ENCODE data around the gene SMIM45.

The SMIM45 gene

DNA sequence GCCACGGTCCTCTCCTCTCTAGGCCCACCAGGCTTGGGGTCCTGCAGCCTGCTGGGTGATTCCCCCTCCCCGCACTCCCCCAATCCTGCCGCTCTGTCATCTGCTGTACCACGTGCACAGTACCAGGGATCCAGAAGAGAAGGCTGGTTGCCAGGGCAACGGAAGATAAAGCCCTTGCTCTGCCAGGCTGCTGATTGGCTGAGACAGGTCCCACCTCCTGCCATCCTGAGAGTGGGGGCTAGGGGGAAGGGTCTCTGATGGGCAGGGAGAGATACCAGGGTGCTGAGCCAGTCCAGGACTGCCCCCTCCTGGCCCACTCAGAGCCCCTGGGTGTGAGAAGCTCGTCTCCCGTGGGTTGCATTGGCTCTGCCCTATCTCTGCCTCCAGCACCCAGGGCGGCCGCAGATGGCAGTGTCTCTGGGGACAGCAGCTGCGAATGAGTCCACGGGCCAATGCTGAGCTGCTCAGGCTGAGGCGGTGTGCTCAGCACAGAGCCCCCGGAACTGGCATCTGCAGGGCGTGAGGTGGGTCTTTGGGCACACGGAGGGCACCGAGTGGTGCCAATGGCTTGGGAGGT lies at the start of gene SMIM45:
Gene SMIM45, plus strand, starts transcription at position 253 of the 577 bp plus-strand sequence.
- H3K4me3 ChIP-seq, result no peak within 1 kb of the TSS
- no peaks in the 10 kb centered on the region for H3K27me3 ChIP-seq (replicated peaks)
- H3K4me1 ChIP-seq (replicated peaks), result peaks cover 4% of the 10 kb centered on the region; the same call in 1 of the 2 replicates
- H3K27ac ChIP-seq, result no peak within 1 kb of the TSS
- no peaks in the 10 kb centered on the region for H3K36me3 ChIP-seq
- H3K9me3 ChIP-seq (replicated peaks), result no peaks in the 10 kb centered on the region
- no peak for DNase-seq (ENCODE audit: low read depth in 1 of 2, low spot score in 2 of 2)

DNA sequence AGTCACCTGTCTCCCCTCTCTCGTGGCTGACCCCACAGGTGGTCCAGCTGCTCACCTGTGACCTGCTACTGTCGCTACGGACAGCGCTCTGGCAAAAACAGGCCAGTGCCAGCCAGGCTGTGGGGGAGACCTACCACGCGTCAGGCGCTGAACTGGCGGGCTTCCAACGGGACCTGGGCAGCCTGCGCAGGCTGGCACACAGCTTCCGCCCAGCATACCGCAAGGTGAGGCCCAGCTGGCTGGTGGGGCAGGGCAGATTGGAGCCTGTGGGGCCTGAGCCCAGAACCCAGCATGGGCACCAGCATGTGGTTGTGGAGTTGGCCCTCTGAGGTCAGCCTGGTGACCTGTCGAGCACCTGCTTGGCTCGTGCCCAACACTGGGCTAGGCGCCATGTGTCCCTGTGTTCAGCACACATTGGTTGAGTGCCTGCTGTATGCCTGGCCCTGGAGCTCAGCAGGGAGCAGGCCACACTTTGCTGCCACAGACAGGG lies 49.0 kb upstream of the SMIM45 start:
- H3K4me1 ChIP-seq (replicated peaks), result peaks cover 16% of the 10 kb centered on the region
- H3K9me3 ChIP-seq (replicated peaks), result no peaks in the 10 kb centered on the region
- no peak overlapping the region for H3K27ac ChIP-seq
- H3K4me3 ChIP-seq, result no peak overlapping the region
- DNase-seq (ENCODE audit: low read depth in 1 of 2, low spot score in 2 of 2), result no peak
- peaks cover 36% of the 10 kb centered on the region for H3K36me3 ChIP-seq
- H3K27me3 ChIP-seq (replicated peaks), result no peaks in the 10 kb centered on the region

DNA sequence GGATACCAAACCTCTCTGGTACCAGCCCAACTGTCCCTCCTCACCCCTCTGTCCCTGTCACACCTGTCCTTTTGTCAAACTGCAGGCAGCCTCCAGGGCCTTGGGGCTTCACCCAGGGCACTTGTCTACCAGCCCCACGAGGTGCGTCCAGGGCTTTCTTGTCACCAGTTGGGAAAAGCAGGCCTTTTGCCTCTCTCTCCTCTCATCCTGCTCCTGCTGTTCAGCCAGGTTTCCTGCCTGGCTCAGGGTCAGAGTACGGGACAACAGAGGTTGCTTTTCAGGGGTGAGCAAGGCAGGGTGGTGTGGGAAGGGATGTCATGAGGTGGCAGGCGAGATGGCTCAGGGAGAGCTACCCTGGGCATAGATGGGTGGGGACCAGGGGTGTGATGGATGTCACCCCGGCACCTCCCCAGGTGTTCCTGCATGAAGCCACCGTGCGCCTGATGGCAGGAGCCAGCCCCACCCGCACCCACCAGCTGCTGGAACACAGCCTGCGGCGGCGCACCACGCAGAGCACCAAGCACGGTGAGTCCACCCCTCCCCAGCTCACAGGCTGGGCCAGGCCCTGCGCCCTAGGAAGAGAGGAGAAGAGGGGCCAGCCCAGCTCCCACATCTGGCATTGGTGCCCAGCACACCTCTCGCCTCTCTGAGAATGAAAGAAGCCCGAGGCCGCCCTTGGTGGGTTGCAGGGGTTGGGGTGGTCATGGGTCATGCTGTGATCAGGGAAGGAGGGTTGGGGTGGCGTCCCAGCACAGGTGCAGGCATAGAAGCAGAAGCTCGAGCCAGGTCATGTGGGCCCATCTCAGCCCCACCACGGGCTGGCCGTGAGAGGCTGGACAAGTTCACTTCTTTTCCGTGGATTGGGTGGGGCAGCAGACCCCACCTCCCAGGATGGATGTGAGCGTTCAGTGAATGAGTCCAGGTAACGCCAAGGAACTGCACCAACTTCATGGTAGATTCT lies 47.2 kb upstream of the SMIM45 start:
- H3K4me1 ChIP-seq (replicated peaks), result peaks cover 16% of the 10 kb centered on the region
- H3K27ac ChIP-seq, result no peak overlapping the region
- no peaks in the 10 kb centered on the region for H3K9me3 ChIP-seq (replicated peaks)
- peaks cover 9% of the 10 kb centered on the region for H3K27me3 ChIP-seq (replicated peaks)
- DNase-seq (ENCODE audit: low read depth in 1 of 2, low spot score in 2 of 2), result no peak
- no peak overlapping the region for H3K4me3 ChIP-seq
- peaks cover 28% of the 10 kb centered on the region for H3K36me3 ChIP-seq

DNA sequence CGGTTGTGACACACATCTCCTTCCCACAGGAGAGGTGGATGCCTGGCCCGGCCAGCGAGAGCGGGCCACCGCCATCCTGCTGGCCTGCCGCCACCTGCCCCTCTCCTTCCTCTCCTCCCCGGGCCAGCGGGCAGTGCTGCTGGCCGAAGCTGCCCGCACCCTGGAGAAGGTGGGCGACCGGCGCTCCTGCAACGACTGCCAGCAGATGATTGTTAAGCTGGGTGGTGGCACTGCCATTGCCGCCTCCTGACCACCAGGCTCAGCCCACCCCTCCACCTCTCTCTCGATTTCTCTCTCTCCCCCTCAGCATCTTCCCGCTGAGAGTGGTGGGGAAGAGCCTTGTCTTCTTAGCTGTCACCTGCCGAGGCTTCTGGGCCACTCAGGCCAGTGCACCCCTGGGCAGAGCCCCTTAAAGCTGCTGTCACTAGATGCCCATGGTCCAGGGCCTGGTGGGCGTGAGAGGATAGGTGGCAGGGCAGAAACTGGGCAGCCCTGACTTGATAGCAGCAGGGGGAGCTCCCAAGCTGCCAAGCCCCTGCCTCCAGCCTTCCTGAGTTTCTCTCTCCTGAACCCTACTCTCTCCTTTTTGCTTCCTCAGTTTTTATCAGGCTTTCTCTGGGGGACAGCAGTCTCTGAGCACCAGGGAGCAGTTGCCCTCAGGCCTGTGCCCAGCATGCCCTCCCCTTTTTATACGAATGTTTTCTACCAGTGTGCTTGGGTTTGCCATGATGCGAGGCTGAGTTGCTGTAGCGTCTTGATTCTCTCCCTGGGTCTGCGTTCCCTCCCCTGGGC lies 46.3 kb upstream of the SMIM45 start:
- no peaks in the 10 kb centered on the region for H3K9me3 ChIP-seq (replicated peaks)
- H3K27me3 ChIP-seq (replicated peaks), result peaks cover 17% of the 10 kb centered on the region
- peaks cover 22% of the 10 kb centered on the region for H3K36me3 ChIP-seq
- no peak overlapping the region for H3K27ac ChIP-seq
- H3K4me1 ChIP-seq (replicated peaks), result peaks cover 21% of the 10 kb centered on the region
- no peak for DNase-seq (ENCODE audit: low read depth in 1 of 2, low spot score in 2 of 2)
- H3K4me3 ChIP-seq, result no peak overlapping the region

DNA sequence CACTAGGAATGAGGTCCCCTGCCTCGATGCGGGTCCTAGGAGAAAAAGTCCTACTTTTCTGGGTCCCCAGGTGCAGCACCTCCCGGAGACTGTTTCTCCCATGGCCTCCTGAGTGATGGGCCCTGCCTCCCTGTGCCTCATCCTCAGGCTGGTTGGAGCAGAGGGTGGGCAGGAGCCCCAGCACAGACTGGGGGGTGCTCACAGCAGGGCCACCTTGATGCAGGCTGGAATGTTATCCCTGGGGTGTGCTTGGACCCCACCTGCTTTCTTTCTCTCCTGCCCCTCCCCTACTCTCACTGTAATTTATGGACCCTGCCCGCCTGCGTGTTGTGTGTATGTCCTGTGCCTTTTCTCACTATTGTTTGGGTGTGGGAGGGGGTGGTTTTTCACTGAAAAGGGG lies 45.1 kb upstream of the SMIM45 start:
- Histone ChIP-seq H3K9me3 (replicated peaks) (no peaks in the 10 kb centered on the region), H3K36me3 (peaks cover 22% of the 10 kb centered on the region), H3K4me1 (replicated peaks) (peaks cover 27% of the 10 kb centered on the region), H3K27me3 (replicated peaks) (peaks cover 30% of the 10 kb centered on the region), H3K27ac (no peak overlapping the region), H3K4me3 (no peak overlapping the region)
- DNase-seq (ENCODE audit: low read depth in 1 of 2, low spot score in 2 of 2), result no peak

DNA sequence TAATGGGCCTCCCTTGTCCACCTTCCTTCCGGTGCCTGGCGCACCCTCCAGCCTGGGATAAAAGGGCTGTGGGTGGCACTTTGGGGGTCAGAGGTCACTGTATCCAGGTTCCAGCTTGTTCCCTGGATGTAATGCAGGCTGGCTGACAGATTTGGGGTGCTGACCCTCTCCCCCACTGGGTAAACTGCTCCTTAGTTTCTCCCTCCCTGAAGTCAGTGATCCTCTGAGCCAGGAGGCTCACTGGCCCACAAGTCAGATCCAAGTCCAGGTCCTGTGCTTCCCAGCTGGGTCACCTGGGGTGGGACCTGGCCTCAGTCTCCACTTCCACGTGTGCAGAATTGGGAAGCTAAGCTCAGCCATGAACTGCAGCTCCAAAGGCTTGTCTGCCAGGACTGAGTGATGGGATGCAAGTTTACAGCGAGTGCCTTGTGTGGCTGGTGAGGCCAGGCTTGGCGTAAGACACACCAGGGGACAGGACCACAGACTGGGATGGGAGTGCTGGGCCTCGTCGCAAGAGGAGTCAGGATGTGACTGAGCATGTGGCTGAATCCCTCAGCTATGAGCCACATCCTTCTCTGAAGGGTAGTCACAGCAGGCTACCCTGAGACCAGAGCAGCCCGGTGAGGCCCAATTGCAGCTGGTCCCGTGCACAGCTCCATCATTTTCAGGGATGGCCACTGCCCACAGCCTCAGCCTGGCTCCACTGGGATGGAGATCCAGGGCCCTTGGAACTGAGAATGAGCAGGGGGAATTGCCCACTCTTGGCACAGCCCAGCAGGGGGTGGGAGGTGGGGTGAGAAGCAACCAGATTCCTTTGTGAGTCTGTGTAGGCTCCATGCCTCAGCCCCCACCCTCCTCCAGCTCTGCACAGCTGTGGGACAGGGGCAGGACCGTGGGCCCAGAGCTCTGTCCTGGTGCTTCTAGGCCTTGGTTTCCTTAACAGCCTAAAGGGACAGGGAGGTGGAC lies 44.2 kb upstream of the SMIM45 start:
- Histone ChIP-seq H3K4me3 (no peak overlapping the region), H3K4me1 (replicated peaks) (peaks cover 27% of the 10 kb centered on the region), H3K9me3 (replicated peaks) (no peaks in the 10 kb centered on the region), H3K36me3 (peaks cover 22% of the 10 kb centered on the region), H3K27ac (no peak overlapping the region), H3K27me3 (replicated peaks) (peaks cover 39% of the 10 kb centered on the region)
- DNase-seq (ENCODE audit: low read depth in 1 of 2, low spot score in 2 of 2), result no peak

DNA sequence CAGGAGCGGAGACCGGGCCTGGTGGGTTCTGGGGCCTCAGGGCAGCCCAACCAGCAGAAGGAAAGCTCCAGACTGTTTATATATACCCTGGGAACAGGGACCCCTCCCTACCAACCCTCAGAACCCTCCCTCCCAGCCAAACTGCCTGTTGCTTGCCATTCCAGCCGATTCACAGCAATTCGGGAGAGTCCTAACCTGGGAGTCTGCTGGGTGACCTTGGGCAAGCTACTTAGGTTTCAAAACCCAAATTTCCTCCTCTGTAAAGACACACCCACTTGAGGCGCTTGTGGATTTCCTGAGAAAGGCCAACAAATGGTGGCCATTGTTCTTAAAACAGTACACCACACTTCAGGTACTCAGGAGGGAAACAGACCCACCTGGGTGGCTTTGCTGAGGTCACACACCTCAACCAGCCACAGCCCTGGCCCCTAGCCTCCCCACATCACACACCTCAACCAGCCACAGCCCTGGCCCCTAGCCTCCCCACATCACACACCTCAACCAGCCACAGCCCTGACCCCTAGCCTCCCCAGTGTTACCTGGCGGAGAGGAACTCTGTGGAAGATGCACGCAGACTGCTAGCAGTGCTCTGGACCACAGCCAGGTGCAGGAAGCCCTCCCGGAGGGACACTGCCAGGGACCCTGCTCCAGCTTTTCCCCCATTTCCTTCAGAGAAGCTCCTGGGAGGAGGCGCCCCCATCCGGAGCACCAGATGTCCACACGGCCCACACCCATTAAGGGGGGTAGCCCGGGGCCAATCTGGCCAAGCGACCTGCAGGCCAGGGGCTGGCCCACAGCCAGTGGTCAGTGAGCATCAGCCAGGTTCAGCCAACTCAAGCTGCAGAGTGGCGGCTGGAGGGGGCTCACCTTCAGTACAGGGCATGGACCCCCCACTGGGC lies 43.3 kb upstream of the SMIM45 start:
- peaks cover 18% of the 10 kb centered on the region for H3K4me1 ChIP-seq (replicated peaks)
- H3K27ac ChIP-seq, result no peak overlapping the region
- no peaks in the 10 kb centered on the region for H3K9me3 ChIP-seq (replicated peaks)
- peaks cover 16% of the 10 kb centered on the region; the same call in 1 of the 2 replicates for H3K36me3 ChIP-seq
- no peak overlapping the region for H3K4me3 ChIP-seq
- peaks cover 47% of the 10 kb centered on the region for H3K27me3 ChIP-seq (replicated peaks)
- no peak for DNase-seq (ENCODE audit: low read depth in 1 of 2, low spot score in 2 of 2)

DNA sequence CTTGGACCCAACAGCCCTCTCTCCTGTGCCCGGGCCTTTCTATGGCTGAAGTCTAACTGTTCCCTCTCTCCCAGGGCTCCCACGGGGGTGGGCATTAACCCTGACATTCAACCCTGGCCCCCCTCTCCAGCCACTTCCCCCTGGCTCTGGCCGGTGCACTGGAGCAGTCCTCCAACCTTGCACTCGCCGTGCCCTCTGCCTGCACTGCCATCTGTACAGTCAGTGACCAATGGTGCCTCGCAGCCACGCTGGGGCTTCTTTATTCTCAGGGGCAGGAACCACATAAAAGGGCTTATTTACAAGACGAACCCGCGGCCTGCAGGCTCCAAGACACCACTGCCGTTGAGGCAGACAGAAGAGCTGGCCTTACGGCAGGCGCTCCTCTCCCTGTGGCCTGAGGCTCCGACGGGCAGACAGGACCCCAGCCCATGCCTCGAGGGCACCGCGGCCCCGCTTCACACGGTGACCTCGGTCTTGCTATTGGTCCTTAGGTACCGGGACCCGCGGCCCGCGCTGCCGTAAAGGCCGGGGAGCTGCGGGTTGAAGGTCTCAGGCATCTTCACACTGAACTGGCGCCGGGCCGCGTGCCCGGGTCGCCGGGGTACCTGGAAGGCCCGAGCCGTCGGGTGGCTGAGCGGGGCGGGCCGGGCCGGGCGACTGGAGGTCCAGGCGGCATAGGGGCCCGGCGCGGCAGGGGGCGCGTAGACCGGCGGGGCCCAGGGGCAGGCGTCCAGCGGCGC lies 42.5 kb upstream of the SMIM45 start:
- Histone ChIP-seq H3K9me3 (replicated peaks) (no peaks in the 10 kb centered on the region), H3K36me3 (peaks cover 10% of the 10 kb centered on the region; the same call in 1 of the 2 replicates), H3K27ac (no peak overlapping the region), H3K4me1 (replicated peaks) (peaks cover 17% of the 10 kb centered on the region), H3K4me3 (no peak overlapping the region), H3K27me3 (replicated peaks) (peaks cover 53% of the 10 kb centered on the region)
- no peak for DNase-seq (ENCODE audit: low read depth in 1 of 2, low spot score in 2 of 2)

DNA sequence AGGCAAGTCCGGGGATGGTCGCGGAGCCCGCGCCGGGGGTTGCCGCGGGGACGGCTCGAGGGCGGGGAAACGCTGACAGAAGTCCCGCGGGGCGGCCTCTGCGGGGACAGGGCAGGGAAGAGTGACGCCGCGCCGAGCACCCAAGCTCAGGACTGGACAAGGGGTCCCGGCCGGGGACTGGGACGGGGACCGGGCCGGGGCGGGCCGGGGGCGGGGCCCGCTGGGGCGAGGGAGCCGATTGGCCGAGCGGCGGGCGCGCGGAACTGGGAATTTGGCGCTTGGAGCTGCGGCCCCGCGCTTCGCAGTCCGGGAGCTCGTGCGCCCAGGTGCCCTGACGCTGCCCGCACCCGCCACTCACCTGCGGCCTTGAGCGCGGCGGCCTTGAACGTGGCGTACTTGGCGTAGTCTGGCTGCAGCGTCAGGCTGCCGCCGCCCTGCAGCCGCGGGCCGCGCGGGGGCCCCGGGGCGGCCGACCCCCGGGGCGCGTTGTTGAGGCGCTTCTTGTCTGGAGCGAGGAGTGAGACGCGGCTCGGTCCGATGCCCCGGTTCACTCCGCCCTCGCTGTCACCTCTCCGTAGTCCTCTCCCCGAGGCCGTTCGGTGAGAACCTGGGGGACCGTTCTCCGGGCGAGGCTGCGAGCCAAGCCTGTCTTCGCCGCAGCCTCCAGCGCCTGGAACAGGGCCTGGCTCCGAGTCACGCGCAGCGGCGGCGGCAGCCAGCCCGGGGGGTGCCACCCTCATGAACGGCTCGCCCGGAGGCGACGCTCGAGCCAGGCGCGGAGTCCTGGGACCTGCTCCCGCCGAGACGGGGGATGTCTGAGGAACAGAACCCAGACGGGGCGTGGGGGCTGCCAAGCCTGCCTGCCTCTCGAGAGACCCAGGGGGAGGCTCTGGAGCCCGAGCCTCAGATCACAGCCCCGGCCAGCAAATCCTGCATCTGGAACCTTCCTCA lies 41.6 kb upstream of the SMIM45 start:
- 0 out of 2 replicates have a peak, but pooled peaks cover 2% of the 10 kb centered on the region for H3K36me3 ChIP-seq
- no peak for DNase-seq (ENCODE audit: low read depth in 1 of 2, low spot score in 2 of 2)
- H3K4me1 ChIP-seq (replicated peaks), result peaks cover 24% of the 10 kb centered on the region
- peaks cover 61% of the 10 kb centered on the region for H3K27me3 ChIP-seq (replicated peaks)
- H3K27ac ChIP-seq, result no peak overlapping the region
- no peak overlapping the region for H3K4me3 ChIP-seq
- H3K9me3 ChIP-seq (replicated peaks), result no peaks in the 10 kb centered on the region

DNA sequence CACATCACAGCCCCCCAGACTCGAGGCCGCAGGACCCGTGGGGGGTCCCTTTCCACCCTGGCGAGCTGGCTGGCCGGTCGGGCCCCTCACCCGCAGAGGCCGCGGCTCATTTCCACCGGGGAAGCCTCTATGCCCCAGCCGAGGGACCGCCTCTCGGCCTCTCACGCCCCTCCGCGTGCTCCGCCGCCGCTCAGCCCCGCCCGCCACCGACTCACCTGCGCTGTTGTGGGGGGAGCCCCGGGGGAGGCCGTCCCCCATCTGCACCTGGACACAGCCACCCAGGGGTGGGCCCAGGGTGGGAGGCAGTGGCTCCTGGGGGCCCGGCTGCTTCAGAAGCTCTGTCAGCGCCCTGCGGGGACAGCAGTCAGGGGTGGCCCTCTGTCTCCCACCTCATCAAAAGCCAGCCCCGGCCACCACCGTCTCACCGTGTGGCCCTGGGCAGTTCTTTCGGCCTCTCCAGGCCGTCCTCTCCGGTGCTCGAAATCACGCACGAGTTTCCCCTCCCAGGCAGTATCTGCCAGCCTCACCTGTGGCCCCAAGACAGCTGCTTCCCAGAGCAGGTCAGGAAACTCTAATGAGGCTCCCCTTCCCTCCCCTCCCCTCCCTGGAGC lies 40.8 kb upstream of the SMIM45 start:
- Histone ChIP-seq H3K9me3 (replicated peaks) (no peaks in the 10 kb centered on the region), H3K4me3 (no peak overlapping the region), H3K27me3 (replicated peaks) (peaks cover 69% of the 10 kb centered on the region), H3K36me3 (0 out of 2 replicates have a peak, but pooled peaks cover 2% of the 10 kb centered on the region), H3K27ac (no peak overlapping the region), H3K4me1 (replicated peaks) (peaks cover 24% of the 10 kb centered on the region)
- DNase-seq (ENCODE audit: low read depth in 1 of 2, low spot score in 2 of 2), result no peak
